HepG2 (cell line): ENCODE results near the gene CNP. TPM values are rescaled to one million over a fixed set of nuclear protein-coding genes. Genes with fewer than 3 reads are reported as not detected.

Experiments used
- BHLHE40 ChIP-seq: IDR thresholded peaks from 2 replicates; pipeline ENCODE4 v1.6.1; 2011; ENCODE audit warnings: low read length, improper control_type of control experiment
- CSRNP2 ChIP-seq: sonication (generic); formaldehyde crosslinking; conservative IDR thresholded peaks from 2 replicates; pipeline ENCODE4 v1.8.0; 2022; ENCODE audit warnings: low read depth, missing genetic modification reagents
- FLYWCH1 ChIP-seq: sonication (generic); formaldehyde crosslinking; IDR thresholded peaks from 2 replicates; pipeline ENCODE4 v1.8.1; 2023; ENCODE audit warnings: mild to moderate bottlenecking, missing genetic modification reagents
- FOXC1 ChIP-seq: sonication (generic); formaldehyde crosslinking; IDR thresholded peaks from 2 replicates; pipeline ENCODE4 v1.8.0; 2022; ENCODE audit warnings: mild to moderate bottlenecking, missing genetic modification reagents, borderline replicate concordance
- GABPB1 ChIP-seq: IDR thresholded peaks from 2 replicates; pipeline ENCODE4 v1.6.1; 2016; ENCODE audit warnings: mild to moderate bottlenecking, missing genetic modification reagents, moderate library complexity, missing compliant biosample characterization
- HHEX ChIP-seq: IDR thresholded peaks from 2 replicates; pipeline ENCODE4 v1.6.1; 2016; ENCODE audit warnings: control low read depth
- KDM3A ChIP-seq: IDR thresholded peaks from 2 replicates; pipeline ENCODE4 v1.6.1; 2018; ENCODE audit warnings: low read depth, missing compliant biosample characterization
- MAFF ChIP-seq: IDR thresholded peaks from 2 replicates; pipeline ENCODE4 v1.6.1; 2011; ENCODE audit warnings: low read depth, low read length, improper control_type of control experiment
- MED1 ChIP-seq: sonication (generic); formaldehyde crosslinking; IDR thresholded peaks from 2 replicates; pipeline ENCODE4 v1.4.0; 2020; ENCODE audit warnings: missing genetic modification reagents
- MTA1 ChIP-seq: sonication (generic); formaldehyde crosslinking; IDR thresholded peaks from 2 replicates; pipeline ENCODE4 v1.4.0; 2020; ENCODE audit warnings: missing genetic modification reagents, mild to moderate bottlenecking, borderline replicate concordance
- MTA3 ChIP-seq: sonication (generic); formaldehyde crosslinking; IDR thresholded peaks from 2 replicates; pipeline ENCODE4 v1.4.0; 2020; ENCODE audit warnings: missing genetic modification reagents
- NR2F1 ChIP-seq, 2 experiments: fragments of 450-650 bp in 1 of 2; formaldehyde crosslinking in 1 of 2; IDR thresholded peaks; 2 replicates each; pipeline versions ENCODE4 v1.5.0 to v1.6.1; 2016 to 2020; ENCODE audit warnings: mild to moderate bottlenecking in 1 of 2, missing compliant biosample characterization in 1 of 2, missing genetic modification reagents in 1 of 2, moderate library complexity in 1 of 2
- RERE ChIP-seq: IDR thresholded peaks from 2 replicates; pipeline ENCODE4 v1.6.1; 2016; ENCODE audit warnings: low read depth, missing genetic modification reagents, missing compliant biosample characterization
- RORA ChIP-seq: sonication (generic); formaldehyde crosslinking; IDR thresholded peaks from 2 replicates; pipeline ENCODE4 v1.5.0; 2020; ENCODE audit warnings: mild to moderate bottlenecking, missing genetic modification reagents, moderate library complexity
- RXRB ChIP-seq: IDR thresholded peaks from 2 replicates; pipeline ENCODE4 v1.6.1; 2016; ENCODE audit warnings: borderline replicate concordance, missing genetic modification reagents, missing compliant biosample characterization
- ZBTB7B ChIP-seq: sonication (generic); formaldehyde crosslinking; IDR thresholded peaks from 2 replicates; pipeline ENCODE4 v1.4.0; 2020; ENCODE audit warnings: missing genetic modification reagents
- ZEB1 ChIP-seq: IDR thresholded peaks from 2 replicates; pipeline ENCODE4 v1.6.1; 2012; ENCODE audit warnings: mild to moderate bottlenecking, low read depth, inconsistent platforms; ENCODE audit not compliant: insufficient replicate concordance
- ZMYM3 ChIP-seq: sonication (generic); formaldehyde crosslinking; IDR thresholded peaks from 2 replicates; pipeline ENCODE4 v1.5.1; 2020; ENCODE audit warnings: mild to moderate bottlenecking, missing genetic modification reagents
- ZNF121 ChIP-seq: sonication (generic); formaldehyde crosslinking; IDR thresholded peaks from 2 replicates; pipeline ENCODE4 v1.5.0; 2020; ENCODE audit warnings: mild to moderate bottlenecking, missing genetic modification reagents
- ZNF350 ChIP-seq: sonication (generic); formaldehyde crosslinking; IDR thresholded peaks from 2 replicates; pipeline ENCODE4 v1.4.0; 2020; ENCODE audit warnings: mild to moderate bottlenecking, low read depth, missing genetic modification reagents, borderline replicate concordance
- ZNF468 ChIP-seq: sonication (generic); formaldehyde crosslinking; IDR thresholded peaks from 2 replicates; pipeline ENCODE4 v1.8.0; 2022; ENCODE audit warnings: mild to moderate bottlenecking, moderate library complexity, missing genetic modification reagents
- ZNF768 ChIP-seq: sonication (generic); formaldehyde crosslinking; IDR thresholded peaks from 2 replicates; pipeline ENCODE4 v1.4.0; 2020; ENCODE audit warnings: missing genetic modification reagents
- ZNF841 ChIP-seq: sonication (generic); formaldehyde crosslinking; IDR thresholded peaks from 2 replicates; pipeline ENCODE4 v1.8.1; 2023; ENCODE audit warnings: missing genetic modification reagents, borderline replicate concordance
- ZNF891 ChIP-seq: sonication (generic); formaldehyde crosslinking; IDR thresholded peaks from 2 replicates; pipeline ENCODE4 v1.5.0; 2020; ENCODE audit warnings: mild to moderate bottlenecking, missing genetic modification reagents
- ZSCAN20 ChIP-seq: sonication (generic); formaldehyde crosslinking; IDR thresholded peaks from 2 replicates; pipeline ENCODE4 v1.4.0; 2020; ENCODE audit warnings: missing genetic modification reagents, mild to moderate bottlenecking, borderline replicate concordance
- polyA plus RNA-seq, 8 experiments: library from polyadenylated mRNA; depleted of rRNA in 3 of 8; stranded (reverse) in 7 of 8; unstranded in 1 of 8; fragments of >200 nt; fragmentation: Illumina TruSeq in 4 of 8; extraction: Trizol in 4 of 8; gene quantifications; 2 replicates each; pipeline versions ENCODE4 v1.2.1 to v1.2.3, GENCODE V29; 2011 to 2016; ENCODE audit warnings: low read depth in 4 of 8, missing spikeins in 1 of 8, mixed read lengths in 1 of 8; ENCODE audit not compliant: insufficient read depth in 1 of 8
- total RNA-seq, 5 experiments: library from RNA; depleted of rRNA; stranded (reverse); fragments of >200 nt; fragmentation: Illumina TruSeq; extraction: Trizol; gene quantifications; 2 replicates each; pipeline ENCODE4 v1.2.3, GENCODE V29; 2016; ENCODE audit warnings: low read depth in 1 of 5

CNP gene
- total and polyA plus RNA-seq, 2 of the 13 experiments (the other 11 are each of a cell fraction or from before 2014, with no cell fraction given), result 97.2 to 161 TPM

GRCh38 chr17:41966463-41967140 is at the start of gene CNP (continued):
- TF ChIP-seq FLYWCH1, result no peak
- TF ChIP-seq ZMYM3 (CRISPR knock-in tag), result no peak
- TF ChIP-seq NR2F1 (CRISPR knock-in tag; IDR thresholded peaks at IDR 0.05), result peak in 1 of 2 experiments; percentile 9; a peak in 1 of 4 replicates
- peak; percentile 85 for TF ChIP-seq GABPB1
- TF ChIP-seq ZNF121 (CRISPR knock-in tag), result no peak
- peak; percentile 32; the same call in 1 of the 2 replicates for TF ChIP-seq ZNF350 (CRISPR knock-in tag)
- no peak for TF ChIP-seq ZNF768
- no peak for TF ChIP-seq ZEB1
- TF ChIP-seq RERE (CRISPR knock-in tag), result no peak
- peak; percentile 83 for TF ChIP-seq ZSCAN20 (CRISPR knock-in tag)
- TF ChIP-seq MTA3, result no peak
- peak; percentile 82 for TF ChIP-seq KDM3A
- TF ChIP-seq ZNF841 (CRISPR knock-in tag), result peak; percentile 91
- no peak for TF ChIP-seq CSRNP2 (CRISPR knock-in tag)
- 0 out of 2 replicates have a peak, but pooled peaks have one; percentile 31 for TF ChIP-seq BHLHE40
- TF ChIP-seq MTA1, result peak; percentile 73
- peak; percentile 31; the same call in 1 of the 2 replicates for TF ChIP-seq RXRB (CRISPR knock-in tag)
- no peak for TF ChIP-seq MAFF
- TF ChIP-seq FOXC1, result peak; percentile 24; the same call in 1 of the 2 replicates
- TF ChIP-seq MED1 (CRISPR knock-in tag), result peak; percentile 73
- 0 out of 2 replicates have a peak, but pooled peaks have one; percentile 12 for TF ChIP-seq HHEX (CRISPR knock-in tag)
- no peak for TF ChIP-seq RORA (CRISPR knock-in tag)
- peak; percentile 85 for TF ChIP-seq ZBTB7B (CRISPR knock-in tag)
- peak; percentile 76 for TF ChIP-seq ZNF891 (CRISPR knock-in tag)
- TF ChIP-seq ZNF468 (CRISPR knock-in tag), result peak; percentile 89; the same call in 1 of the 2 replicates
